ENCODE measurements around the gene TM4SF4.

The TM4SF4 gene

DNA sequence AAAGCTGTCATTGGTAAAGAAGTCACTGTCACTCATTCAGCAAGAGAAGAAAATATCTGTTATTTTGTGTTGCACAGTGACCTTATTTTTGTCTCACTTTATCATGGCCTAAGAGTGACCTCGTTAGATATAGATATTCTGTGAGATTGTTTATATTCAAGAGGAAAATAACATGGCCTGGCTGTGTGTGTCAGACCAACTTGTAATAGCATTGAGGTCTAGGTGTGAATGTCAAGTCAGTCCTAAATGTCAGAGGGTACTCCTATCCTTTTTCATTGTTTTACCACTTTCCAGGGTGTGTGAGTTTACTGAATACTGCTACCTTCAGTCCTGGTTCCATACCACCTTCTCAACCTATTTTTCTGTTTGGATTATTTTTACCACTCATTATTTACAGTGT, 18.5 kb upstream of the TM4SF4 start:
- DNase-seq, result no peak

GRCh38 chr3:149459491-149460059, 14.9 kb upstream of the TM4SF4 start:
- no peak for DNase-seq

DNA sequence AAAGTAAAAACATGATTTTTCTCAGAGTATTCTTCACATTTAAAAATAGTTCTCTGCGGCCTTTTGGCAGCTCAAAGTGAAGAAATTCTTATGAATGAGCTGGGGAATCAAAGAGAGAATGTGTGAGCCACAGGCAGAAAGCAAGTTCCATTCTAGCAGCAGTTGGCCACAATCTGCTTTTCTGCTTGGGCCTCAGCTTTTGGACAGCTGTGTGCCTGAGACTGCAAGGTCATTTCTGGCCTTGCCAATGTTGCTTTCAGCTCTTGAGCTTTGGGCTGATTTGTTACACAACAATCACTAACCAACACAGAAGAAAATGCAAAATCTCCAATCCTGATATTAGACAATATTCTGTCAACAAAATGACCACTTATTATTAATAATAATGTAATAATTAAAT, 14.4 kb upstream of the TM4SF4 start:
- no peak for DNase-seq

GRCh38 chr3:149462051-149462450, 12.4 kb upstream of the TM4SF4 start:
- no peak for DNase-seq

- DNase-seq, result peak; percentile 58
These were observed 11.9 kb upstream of the TM4SF4 start for GRCh38 chr3:149462581-149463011.

DNA sequence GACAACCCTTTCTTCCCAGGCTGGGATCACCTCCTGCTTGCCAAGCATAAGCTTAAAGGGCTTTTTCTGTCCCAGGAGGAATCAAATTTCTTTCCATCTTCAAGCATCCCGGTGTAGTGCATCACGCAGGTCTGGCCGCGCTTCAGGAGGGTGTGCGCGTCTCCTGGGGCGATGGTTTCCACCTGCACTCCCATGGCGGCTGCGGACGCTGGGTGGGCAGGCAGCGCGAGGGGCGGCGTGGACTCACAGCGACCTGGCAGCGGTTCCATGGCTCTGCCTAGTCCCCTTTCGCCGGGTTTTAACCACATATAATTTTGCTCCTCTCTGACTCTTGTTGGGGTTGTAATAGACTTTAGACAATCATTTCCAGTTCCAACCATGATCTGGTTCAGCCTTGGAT, 10.6 kb upstream of the TM4SF4 start:
- DNase-seq, result no peak

GRCh38 chr3:149464542-149465328, 9.8 kb upstream of the TM4SF4 start:
- DNase-seq, result peak; percentile 61

GRCh38 chr3:149465351-149465883, 9.1 kb upstream of the TM4SF4 start:
- no peak for DNase-seq

DNA sequence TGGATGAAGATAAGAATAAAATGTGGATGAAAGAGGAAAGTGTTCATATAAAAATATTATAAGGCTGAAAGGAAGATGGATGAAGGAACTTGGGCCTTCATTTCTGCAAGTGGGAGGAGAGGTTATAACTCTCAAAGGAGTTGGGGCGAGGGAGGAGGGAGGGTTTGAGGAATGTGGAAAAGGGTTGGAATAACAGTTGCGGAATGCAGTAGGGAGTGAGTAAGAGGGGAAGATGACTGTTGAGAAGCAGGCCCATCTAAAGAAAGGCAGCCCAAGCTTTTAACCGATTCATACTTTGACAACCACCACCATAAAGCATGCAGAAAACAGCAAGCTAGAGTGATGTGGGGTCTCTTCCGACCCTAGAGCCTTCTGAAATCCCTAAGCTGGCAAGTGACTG, 8.3 kb upstream of the TM4SF4 start:
- peak; percentile 97 for DNase-seq

GRCh38 chr3:149468504-149469212, 5.8 kb upstream of the TM4SF4 start:
- DNase-seq, result no peak

- DNase-seq, result no peak
These were observed 4.1 kb upstream of the TM4SF4 start for GRCh38 chr3:149470381-149470780.

- peak; percentile 63 for DNase-seq
These were observed 2.3 kb upstream of the TM4SF4 start for GRCh38 chr3:149472030-149472797.

GRCh38 chr3:149473357-149474249, 894 bp upstream of the TM4SF4 start:
- peak; percentile 88 for DNase-seq

DNA sequence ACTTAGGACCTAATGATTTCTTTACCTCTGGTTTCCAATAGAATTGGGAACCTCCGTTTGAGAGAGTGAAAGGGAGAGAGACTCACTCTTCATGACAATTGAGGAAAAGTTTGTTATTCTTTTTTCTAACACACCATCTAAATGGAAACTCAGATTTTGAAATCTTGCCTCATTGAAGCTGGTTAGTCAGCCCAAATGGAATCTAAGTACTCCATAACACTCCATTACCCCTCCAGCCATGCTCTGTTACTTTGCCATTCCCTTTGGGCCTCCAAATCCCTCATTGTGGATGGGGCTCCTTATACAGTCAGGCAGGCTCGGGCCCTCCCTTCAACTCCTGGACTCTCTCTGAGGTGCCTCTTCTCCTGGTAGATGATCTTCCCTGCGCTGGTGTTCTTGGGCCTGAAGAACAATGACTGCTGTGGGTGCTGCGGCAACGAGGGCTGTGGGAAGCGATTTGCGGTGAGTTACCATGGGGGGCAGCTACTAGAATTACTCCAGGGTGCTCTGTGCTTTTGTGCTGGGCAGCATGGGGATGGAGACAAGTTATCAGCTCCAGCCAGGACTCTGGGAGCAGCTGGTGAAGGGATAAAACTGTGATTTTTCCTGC, 1.1 kb downstream of the TM4SF4 start:
- peak; percentile 16 for DNase-seq

DNA sequence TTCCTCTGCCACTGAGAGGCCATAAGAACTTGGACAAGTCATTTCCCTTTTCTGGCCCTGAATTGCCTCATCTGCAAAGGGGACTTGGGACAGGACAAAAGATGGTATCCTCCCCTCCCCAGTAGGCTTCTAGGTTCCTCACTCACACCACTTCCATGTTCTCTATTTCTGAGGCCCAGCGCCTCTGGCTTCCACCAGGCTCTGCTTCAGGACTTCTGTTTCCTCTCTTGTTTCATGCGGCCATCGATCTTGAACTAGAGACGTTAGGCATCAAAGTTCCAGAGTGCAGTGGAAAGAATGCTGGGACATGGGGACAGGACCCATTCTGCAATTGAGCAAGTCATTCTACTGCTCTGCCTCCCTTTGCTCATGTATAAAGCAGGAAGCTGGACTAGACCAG, 1.7 kb downstream of the TM4SF4 start:
- no peak for DNase-seq

DNA sequence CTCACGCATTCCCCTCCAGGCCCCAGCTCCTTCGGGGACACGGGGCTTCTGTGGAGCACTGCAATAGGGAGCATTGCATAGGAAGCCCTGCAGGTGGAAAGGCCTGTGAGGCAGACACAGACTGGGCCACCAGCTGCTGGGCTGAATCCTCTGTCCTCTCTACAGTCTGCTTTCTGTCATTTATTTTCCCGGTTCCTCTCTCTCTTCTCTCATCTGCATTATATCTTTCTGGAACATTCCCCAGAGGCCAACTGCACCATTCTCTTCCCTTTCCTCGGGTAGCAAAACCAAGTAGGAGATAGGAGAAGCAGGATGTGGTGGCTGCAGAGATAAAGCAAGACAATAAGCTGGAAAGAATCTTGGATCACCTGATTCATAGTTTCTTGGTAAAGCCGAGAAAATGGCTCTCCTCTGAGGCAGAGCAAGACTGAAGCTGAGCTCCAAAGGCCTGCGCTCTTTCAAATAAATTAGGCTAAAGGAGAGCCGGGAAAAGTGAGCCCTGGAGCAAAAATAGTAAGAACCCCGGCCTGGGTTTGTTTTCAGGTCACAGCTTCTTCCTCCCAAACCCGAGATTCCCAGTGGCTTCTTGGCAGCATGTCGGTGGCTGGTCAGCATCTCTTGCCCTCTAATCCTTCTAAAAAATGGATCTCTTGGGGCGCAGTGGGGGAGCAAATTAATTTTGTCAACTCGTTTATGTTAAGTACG, 5.3 kb downstream of the TM4SF4 start:
- DNase-seq, result peak; percentile 31

- peak; percentile 83 for DNase-seq
These were observed 6.0 kb downstream of the TM4SF4 start for GRCh38 chr3:149480326-149481017.

GRCh38 chr3:149481056-149481455, 6.6 kb downstream of the TM4SF4 start:
- DNase-seq, result no peak

- DNase-seq, result no peak
These were observed 7.0 kb downstream of the TM4SF4 start for GRCh38 chr3:149481491-149481890.

DNA sequence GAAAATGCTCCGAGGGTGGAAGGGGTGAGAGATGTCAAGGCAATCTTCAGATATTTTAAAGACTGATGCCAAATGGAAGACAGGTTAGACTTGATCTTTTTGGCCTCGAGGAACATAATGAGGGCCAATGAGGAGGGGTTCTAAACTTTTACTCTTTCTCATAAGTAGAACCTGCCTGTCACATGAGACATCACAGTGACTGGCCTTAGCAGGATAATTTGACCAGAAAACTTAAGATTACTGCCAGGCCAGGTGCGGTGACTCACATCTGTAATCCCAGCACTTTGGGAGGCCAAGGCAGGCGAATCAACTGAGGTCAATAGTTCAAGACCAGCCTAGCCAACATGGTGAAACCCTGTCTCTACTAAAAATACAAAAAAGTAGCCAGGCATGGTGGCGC, 12.2 kb downstream of the TM4SF4 start:
- no peak for DNase-seq

Measured in fibroblast of skin of right biceps (primary cell).